NCI-H1930 (cell line): Measurements from ENCODE around the gene ARL2.
A peak's percentile ranks its signal among the peaks of the same experiment; 100 is the strongest.
"Not testable (repeated sequence)": the region's sequence is repeated elsewhere in the genome, so short reads cannot be mapped to it uniquely, and the experiment has no call there.

ENCODE experiments used
- DNase-seq, 2 experiments: peaks; one replicate each; lab custom pipeline; 2025; lab: John Stamatoyannopoulos, UW

ARL2 gene

DNA sequence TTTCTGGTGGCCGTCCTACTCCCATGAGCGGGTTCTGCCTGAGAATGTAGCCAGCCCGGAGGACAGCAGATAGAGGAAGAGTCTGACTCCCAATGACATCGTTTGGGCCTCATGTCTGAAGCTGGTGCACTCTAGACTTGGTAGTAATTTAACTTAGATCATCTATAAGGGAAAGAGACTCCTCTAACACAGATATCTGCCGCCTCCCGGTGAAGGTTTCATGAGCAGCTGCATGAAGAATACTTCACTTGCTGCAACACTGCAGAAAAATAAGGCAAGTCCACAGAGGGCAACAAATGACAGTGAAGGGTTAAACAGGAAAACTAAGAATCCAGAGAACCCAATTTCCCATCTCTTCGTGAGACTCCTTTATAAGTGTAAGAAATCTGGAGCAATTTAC, 5.9 kb upstream of the ARL2 start:
- DNase-seq, result no peak

GRCh38 chr11:65008873-65009272, 5.1 kb upstream of the ARL2 start:
- DNase-seq, result no peak

DNA sequence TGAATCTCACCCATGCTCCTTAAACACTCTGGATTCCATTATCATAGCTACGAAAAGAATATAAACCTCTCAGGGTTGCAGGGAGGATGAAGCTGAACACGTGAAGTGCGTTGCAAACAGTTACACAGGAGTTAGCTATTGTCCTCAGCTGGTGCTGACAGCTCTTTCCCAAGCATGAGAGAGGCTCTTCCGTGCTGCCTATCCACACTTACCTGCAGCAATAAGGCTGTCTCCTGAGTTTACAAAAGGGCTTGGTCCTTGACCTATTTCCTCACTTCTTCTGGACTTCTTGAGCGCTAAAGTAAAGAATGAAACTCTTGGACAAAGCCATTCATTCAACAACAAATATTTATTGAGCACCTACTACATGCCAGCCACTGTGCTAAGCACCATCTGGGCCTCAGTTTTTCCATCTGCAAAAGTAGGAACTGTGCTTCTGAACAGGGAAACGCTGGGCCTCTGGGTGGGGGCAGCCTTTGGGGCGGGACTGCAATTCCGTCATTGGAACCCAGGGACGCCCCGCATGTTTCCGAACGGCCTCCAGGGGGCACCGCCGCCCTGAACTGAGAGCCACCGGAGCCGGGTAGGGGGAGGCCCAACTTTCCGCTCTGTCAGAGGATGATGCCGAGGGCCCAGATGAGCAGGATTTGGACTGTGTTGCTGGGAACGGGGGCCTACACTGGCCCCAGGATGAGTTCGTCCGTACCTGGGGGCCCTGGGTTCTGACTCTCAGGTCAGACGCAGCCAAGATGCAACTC, 651 bp upstream of the ARL2 start:
- DNase-seq, result peak; percentile 62 to 78

DNA sequence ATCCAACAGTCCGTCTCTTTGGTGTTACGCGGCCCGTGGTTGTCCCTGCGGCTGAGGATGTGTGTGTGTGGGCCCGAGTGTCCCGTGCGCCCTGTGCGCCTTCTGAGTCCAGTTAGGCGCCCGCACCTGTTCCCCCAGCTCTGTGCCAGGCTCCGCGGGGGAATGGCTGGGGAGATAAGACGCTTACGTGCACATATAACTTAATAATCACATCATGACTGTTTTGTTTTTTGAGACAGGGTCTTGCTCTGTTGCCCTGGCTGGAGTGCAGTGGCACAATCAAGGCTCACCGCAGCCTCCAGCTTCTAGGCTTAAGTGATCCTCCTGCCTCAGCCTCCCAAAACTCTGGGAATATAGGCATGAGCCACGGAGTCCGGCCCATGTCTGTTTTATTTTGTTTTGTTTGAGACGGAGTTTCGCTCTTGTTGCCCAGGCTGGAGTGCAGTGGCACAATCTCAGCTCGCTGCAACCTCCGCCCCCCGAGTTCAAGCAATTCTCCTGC, 817 bp downstream of the ARL2 start:
- no peak for DNase-seq

GRCh38 chr11:65016705-65017104, 2.7 kb downstream of the ARL2 start:
- DNase-seq, result no peak

GRCh38 chr11:65017937-65018336, 4.0 kb downstream of the ARL2 start:
- DNase-seq, result no peak

DNA sequence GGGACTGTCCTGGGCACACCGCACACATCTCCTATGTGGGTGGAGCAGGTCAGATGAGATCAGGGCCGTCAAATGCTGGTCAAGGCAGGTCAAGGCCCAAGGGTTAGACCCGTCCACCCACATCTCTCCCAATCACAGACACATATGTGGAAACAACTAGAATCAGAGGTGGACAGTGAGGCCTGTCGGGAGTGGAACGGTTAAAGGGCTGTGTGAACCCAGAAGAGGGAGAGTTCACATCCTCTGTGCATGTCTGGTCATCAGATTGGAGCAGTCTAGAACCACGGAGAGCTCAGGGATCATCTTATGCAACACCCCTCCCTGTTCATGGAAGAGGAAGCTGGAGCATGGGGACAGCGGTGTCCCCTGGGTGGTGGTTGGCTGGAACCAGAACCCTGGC, 5.9 kb downstream of the ARL2 start:
- no peak for DNase-seq

- DNase-seq, result no peak
These were observed 7.0 kb downstream of the ARL2 start for GRCh38 chr11:65021003-65021402.

DNA sequence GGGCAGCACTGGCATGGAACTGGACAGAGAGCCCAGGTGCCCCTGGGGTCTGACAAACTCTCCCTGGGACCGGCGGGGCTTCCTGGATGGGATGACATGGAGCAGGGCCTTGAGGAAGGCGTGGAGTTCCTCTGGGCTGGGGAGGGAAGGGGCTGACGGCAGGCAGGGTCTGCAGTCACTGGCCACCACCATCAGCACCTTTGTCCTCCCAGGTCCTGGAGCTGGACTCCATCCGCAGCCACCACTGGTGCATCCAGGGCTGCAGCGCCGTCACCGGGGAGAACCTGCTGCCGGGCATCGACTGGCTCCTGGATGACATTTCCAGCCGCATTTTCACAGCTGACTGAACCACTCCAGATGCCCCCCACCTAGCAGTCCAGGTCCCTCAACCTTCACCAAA, 7.5 kb downstream of the ARL2 start:
- no peak for DNase-seq

DNA sequence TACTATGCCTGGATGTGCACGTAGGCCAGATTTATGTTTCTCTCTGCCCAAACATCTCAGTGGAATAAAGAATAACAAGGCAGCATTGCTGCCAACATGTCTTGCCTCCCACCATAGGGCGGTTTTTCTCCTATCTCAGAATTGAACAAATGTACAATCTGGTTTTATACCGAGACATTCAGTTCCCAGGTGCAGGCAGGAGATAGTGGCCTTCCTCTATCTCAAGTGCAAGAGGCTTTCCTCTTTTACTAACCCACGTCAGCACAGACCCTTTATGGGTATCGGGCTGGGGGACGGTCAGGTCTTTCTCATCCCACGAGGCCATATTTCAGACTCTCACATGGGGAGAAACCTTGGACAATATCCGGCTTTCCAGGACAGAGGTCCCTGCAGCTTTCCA, 9.5 kb downstream of the ARL2 start:
- DNase-seq, result not testable (repeated sequence)

GRCh38 chr11:65026810-65027209, 12.8 kb downstream of the ARL2 start:
- no peak for DNase-seq

DNA sequence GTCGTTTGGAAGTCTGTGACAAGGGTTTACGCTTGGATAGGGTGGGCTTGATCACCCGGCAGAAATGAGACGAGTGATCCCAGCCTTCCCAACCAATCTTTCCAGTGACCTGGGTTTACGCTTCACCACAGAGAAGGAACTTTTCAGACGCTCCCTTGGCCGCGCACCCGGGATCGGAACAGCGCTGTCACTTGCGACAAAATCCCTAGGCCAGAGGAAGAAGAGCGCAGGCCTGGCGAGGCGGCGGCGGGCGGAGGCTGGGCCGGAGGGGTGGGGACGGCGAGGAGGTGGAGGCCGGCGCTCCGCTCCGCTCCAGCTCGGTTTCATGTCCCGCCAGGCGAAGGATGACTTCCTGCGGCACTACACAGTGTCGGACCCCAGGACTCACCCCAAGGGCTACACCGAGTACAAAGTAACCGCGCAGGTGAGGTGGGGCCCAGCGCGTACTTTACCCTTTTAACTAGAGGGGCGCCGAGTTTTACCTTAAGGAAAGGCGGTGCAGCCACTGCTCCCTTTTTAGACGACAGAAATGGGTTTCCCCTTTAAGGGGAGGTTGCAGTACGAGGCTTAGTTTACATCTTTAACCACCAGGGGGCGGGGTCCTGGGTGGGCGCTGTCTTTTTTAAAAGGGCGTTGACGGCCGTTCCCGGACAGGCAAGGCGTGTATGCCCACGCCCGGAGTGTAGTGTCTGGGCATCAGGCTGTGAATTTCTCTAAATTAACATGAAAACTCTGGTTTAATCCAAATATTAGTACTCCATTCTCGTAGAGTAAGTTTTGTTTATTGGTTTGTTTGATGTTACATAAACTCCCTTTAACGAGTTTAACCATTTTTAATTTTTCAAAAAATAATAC, 13.5 kb downstream of the ARL2 start, which contains the start of gene SNX15:
Gene SNX15 (plus strand): TSS at position 227 of the 855 bp plus-strand sequence. CDS start 99 bp downstream, at position 326.
- peak; percentile 95 to 97 for DNase-seq

- no peak for DNase-seq
These were observed 18.3 kb downstream of the ARL2 start for GRCh38 chr11:65032216-65032615.

GRCh38 chr11:65034423-65034822, 20.5 kb downstream of the ARL2 start:
- DNase-seq, result no peak

- no peak for DNase-seq
These were observed 21.6 kb downstream of the ARL2 start for GRCh38 chr11:65035579-65035978.

DNA sequence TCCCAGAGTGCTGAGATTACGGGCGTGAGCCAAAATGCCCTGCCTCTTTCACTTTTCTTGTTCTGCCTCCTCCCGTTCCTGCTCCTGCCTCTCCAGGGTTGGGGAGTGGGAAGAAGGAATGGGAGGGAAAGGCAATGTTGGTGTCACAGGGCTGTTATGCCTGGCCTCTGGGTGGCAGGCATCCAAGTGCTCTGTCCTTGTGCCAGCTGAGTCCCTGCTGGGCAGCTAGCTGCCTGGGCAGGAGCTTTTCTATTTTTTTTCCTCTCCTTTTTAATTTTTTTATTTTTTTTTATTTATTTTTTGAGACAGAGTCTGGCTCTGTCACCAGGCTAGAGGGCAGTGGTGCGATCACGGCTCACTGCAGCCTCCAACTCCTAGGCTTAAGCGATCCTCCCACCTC, 23.0 kb downstream of the ARL2 start:
- DNase-seq, result no peak

DNA sequence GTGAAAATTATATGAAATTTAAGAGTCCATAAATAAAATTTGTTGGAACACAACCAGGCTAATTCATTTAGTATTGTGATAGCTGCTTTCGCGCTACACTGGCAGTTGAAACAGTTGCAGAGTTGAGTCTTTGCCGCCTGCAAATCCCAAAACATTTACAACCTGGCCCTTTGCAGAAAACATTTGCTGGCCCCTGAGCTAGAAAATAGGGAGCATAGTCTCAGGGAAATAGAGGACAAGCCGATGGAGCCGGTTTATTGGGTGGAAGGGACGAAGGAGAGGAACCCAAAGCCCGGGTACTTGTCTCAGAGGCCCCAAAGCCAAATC, 26.5 kb downstream of the ARL2 start:
- DNase-seq, result no peak

- DNase-seq, result peak; percentile 91 to 92
These were observed 27.1 kb downstream of the ARL2 start, which contains the start of gene SAC3D1 for GRCh38 chr11:65040847-65041622. SAC3D1 (plus strand) TSS chr11:65041210; CDS start chr11:65041293, 83 bp downstream.

DNA sequence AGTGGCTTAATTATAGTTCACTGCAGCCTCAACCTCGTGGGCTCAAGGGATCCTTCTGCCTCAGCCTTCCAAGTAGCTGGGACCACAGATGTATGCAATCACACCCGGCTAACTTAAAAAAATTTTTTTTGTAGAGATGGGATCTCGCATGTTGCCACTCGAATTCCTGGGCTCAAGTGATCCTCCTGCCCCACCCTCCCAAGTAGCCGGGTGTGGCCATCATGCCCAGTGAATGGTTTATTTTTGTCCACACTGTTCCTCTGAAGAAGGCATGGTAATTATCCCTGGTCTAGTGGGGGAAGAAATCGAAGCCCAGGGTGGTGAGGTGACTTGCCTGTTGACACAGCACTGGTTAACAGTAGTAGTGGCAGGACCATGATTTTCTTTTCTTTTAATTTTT, 28.9 kb downstream of the ARL2 start:
- DNase-seq, result no peak

- DNase-seq, result no peak
These were observed 30.0 kb downstream of the ARL2 start for GRCh38 chr11:65043881-65044501.

- no peak for DNase-seq
These were observed 31.1 kb downstream of the ARL2 start for GRCh38 chr11:65045061-65045460.

DNA sequence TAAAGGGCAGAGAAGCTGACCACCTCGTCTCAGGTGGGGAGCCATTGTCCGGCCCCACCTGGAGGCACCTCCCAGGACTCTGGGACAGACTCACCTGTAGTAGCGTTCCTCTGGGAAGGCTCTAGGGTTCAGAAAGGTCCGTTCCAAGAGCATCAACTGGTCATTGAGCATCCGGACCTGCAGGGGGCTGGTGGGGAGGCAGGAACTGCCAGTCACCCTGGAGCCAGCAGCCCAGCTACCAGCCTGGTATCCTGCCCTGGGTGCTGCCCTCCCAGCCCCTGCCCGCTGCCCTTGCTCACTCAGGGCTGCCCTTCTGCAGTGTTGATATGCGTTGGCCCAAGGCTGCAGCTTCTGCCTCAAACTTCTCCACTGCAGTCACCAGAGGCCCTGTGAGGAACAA, 31.8 kb downstream of the ARL2 start:
- no peak for DNase-seq
